WTC11 (cell line): ENCODE results near the gene MREG.

Experiments
- ARID4B ChIP-seq: sonication (generic); formaldehyde crosslinking; IDR thresholded peaks from 2 replicates; pipeline ENCODE4 v1.8.0; 2023; ENCODE audit warnings: missing genetic modification reagents, mild to moderate bottlenecking, borderline replicate concordance
- CREB1 ChIP-seq: sonication (generic); formaldehyde crosslinking; IDR thresholded peaks from 2 replicates; pipeline ENCODE4 v1.8.0; 2023; ENCODE audit warnings: mild to moderate bottlenecking, missing genetic modification reagents
- CTCF ChIP-seq: fragments of 200-600 bp; IDR thresholded peaks from 2 replicates; pipeline ENCODE4 v1.8.0; 2022; ENCODE audit warnings: antibody characterized with exemption

GRCh38 chr2:216031960-216032689 is 18.8 kb upstream of the MREG start:
- TF ChIP-seq ARID4B (CRISPR knock-in tag) (no peak), CTCF (no peak), CREB1 (CRISPR knock-in tag) (no peak)
